HG03457 (cell line): Measurements from ENCODE around the gene RAB31.
"Not testable (repeated sequence)": the region's sequence is repeated elsewhere in the genome, so short reads cannot be mapped to it uniquely, and the experiment has no call there.

Experiments used
- ATAC-seq: cut with Tn5 transposase; IDR thresholded peaks from one replicate; pipeline ENCODE4 v1.9.1; 2021; ENCODE audit warnings: moderate number of reproducible peaks; ENCODE audit not compliant: unreplicated experiment

RAB31 gene

DNA sequence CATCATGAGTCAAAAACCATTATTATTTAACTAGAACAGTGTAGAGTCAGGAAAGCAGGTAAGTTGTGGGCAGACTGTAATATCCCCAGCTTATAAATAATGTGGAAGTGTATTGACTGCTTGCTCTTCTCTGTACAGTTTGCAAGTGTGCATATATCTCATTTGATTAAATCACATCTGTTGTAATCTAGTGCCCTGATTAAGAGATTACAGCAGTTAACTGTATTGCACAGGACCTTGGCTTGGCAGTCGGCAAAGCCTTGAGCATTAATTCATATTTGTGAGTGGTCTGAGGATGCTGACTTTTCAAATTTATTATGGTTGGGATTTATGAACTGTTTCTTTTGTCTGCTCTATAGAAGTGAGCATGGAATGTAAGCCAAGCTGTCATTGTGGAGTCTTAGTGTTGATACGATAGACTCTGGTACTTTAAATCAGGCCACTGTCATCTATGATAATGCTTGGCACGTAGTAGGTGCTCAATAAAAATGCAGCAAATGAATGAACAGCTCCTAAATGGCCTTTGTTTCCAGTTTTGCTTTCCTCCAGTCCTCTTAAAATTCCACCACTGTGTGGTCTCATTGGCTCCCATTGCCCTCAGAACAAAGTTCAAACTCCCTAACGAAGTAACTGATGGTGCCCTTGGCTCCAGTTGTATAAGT lies 48.3 kb downstream of the RAB31 start:
- no peak for ATAC-seq

DNA sequence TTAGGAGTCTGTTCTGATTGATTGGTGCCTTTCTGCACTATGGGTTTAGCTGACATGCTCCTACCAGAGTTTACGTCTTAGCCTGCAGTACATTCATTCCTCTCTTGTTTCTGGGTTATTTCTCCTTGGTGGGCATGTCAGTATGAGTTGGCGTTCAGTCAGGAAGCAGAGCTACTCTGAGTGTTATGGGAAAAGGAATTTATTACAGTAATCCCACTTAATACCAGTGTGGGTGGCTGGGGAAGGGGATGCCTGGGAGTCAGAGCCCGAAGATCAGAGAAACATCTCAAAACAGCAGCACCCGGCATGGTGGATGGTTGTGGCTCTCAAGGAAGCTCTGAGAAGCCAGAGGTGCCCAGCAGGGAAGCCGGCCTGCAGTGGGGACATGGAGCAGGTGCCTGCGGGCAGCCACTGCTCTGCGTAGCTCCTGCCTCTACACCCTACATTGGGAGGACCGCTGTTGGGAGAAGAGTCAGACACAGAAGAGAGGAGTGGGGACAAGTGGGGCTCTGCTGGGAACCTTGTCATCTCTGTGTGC lies 48.9 kb downstream of the RAB31 start:
- ATAC-seq: no peak

DNA sequence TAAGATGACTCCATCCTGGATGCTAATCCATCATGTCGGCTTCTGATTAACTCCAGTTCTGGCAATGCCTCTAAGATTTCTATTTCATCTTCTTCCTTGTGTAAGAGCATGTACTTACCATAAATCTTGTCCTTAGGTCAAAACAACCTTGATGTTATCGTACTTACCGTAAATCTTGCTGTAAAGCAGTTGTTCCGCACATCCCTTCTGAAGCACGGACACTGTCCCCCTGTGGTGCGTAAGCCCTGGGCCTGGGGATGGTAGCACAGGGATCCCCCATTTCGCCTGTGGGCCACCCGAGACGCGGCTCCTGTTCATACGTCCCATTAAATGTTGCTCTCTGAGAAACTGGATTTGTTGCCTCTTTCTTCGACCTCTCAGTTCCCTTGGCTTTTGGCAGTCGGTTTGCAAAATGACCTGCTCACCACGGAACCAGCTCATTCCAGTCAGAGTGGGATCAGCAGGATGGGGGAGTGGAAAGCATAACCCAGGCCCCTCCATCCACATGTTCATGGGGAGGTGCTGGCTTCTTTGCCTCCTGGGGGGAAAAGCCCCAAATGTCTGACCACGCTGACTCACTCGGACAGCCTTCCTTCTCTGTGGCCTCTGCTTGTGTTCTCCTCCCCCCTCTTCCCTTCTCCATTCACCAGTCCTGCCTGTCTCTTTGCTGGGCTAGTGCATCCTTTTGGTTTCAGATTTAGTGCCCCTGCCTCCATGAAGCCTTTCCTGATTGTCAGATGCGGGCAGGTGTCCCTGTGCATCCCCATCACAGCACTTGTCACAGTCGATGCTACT lies 49.9 kb downstream of the RAB31 start:
- no peak for ATAC-seq

DNA sequence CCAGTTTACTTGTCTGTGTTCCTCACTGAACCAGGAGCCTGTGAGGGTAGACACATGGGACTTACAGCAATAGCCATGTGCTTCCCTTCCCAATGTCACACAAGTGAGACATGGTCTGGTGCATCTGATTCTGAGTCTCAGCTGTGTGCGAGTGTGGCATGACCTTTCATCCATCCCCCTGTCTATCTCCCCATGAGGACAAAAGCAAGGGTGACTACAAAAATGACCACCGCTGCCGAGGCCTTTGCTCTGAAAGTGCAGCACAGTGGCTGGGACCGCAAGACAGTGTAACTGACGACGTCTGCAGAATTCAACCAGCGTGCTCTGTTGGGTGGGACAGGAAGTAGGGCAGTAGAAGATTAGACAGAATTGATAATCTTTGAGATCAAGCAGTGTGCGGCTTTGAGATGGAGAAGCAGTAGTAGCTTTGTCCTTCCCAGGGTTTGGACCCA lies 50.5 kb downstream of the RAB31 start:
- no peak for ATAC-seq

DNA sequence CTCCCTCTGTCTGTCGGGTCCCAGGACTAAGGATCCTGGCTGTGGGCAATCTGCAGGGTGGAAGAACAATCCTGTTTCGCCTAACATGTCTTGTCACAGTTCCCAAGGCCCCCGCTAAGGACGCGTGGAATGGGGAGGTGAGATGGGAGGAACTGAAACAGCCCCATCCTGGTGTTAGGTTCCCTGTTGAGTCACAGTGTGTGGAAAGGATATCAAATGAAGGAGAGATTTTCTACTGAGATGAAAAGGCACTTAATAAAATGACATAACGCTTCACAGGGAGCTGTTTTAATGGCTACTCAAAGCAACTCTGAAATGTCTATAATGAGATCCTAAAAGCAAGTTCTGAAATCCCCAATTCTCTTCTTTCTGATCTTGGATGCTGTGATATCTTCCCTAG lies 52.5 kb downstream of the RAB31 start:
- ATAC-seq: no peak

DNA sequence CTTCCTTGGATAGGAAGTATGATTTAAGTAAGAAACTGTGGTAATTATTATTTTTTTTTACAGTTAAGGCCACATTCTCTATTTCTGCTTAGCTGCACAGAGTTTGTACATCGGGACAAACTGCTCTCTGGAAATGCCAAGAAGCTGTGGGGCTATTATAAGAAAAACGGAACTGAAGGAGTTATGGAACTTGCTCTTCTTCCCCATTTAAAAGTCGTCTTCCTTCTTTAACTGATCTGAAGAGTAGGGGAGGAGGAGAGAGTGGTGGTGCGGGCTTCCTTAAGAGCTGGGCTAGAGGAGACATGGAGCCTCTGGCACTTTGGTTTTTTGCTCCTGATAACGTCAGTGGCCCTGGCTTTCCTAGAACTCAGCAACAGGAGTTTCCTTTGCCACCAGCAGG lies 54.4 kb downstream of the RAB31 start:
- no peak for ATAC-seq

DNA sequence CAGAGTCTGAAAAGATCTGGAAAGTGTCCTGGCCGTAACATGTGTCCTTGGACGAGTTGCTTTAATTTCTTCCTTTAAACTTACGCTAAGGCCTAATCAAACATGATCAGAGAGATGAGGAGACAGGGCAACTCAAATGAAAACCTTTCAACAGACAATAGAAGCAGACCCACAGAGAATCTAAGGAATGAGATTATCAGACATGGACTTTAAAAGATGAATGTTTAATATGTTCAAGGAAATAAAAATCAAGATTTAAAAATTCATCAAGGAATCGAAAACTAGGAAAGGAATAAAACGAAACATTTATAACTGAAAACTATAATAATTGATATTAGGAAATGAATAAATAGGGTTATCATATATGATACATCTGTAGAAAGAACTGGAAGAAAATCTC lies 55.1 kb downstream of the RAB31 start:
- no peak for ATAC-seq

DNA sequence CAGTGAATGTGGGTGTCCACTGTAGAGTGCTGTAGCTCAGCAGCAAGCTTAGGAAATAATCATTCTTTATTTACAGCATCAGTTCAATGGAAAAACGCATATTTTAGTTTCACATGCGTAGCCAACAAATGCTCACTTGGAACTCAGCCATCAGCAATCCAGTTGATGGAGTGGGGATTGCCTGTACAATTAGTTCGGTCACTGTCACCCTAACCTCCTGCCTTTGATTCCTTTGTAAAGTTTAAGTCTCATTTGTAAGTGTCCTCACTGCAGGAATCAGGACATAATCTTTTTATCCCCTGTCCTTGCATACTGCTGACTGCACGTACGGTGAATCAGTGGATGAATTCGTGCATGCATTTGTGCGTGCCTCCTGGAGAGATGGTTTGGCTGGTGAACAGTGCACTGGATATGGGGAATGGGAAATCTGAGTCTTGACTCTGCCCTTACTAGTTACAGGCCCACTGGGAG lies 55.9 kb downstream of the RAB31 start:
- ATAC-seq: no peak

DNA sequence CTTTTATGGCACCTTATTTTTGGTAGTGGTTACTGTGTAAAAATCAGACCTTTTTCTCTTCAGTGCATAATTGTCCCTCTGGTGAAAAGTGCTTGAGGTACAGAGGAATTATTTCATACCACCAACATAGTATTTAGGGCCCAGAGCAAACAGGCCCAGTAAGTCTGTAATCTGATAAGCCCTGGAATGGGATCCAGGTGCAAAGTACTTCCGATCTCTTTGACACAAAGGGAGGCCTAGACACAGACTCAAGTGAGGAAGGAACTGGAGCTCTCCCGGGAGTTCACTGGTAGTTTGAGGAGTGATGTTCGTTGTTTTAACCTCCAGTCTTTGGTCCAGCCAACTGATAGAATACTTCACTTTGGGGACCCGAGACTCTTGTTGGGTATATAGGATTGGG lies 57.4 kb downstream of the RAB31 start:
- no peak for ATAC-seq

DNA sequence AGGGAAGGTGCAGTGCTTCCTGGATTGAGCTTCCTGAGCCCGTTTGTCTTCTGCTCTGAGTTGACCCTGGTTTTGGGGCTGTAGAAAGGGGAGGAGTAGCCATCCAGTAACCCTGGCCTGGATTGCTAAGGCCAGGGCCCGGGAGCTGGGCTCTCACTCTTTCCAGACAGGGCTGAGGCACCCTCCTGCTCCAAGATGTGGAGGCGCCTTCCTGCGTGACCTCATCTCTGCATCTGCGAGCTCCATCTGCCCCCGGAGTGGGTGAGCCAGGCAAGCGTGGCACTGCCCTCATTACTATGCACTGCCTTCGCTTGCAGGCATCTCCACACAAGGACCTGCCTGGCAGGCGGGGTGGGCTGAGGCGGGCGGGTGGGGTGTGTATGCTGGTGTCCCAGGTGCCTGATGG lies 58.0 kb downstream of the RAB31 start:
- ATAC-seq: no peak

DNA sequence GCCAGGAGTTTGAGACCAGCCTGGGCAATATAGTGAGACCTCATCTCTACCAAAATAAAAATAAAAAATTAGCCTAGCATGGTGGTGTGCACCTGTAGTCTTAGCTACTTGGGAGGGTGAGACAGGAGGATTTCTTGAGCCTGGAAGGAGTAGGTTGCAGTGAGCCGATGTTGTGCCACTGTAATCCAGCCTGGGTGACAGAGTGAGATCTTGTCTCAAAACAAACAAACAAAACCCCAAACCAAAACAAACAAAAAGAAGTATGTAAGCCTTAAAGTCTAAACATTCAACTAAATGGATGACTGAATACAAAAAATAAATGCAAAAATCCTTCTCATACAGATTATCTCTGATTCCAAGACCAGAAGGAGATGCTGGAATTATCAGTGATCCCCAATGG lies 58.6 kb downstream of the RAB31 start:
- ATAC-seq: no peak

DNA sequence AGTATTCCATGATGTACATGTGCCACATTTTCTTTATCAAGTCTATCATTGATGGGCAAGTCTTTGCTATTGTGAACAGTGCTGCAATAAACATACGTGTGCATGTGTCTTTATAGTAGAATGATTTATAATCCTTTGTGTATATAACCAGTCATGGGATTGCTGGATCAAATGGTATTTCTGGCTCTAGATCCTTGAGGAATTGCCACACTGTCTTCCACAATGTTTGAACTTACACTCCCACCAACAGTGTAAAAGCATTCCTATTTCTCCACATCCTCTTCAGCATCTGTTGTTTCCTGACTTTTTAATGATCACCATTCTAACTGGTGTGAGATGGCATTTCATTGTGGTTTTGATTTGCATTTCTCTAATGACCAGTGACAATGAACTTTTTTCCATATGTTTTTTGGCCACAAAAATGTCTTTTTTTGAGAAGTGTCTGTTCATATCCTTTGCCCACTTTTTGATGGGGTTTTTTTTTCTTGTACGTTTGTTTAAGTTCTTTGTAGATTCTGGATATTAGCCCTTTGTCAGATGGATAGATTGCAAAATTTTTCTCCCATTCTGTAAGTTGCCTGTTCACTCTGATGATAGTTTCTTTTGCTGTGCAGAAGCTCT lies 60.1 kb downstream of the RAB31 start:
- ATAC-seq: not testable (repeated sequence)

DNA sequence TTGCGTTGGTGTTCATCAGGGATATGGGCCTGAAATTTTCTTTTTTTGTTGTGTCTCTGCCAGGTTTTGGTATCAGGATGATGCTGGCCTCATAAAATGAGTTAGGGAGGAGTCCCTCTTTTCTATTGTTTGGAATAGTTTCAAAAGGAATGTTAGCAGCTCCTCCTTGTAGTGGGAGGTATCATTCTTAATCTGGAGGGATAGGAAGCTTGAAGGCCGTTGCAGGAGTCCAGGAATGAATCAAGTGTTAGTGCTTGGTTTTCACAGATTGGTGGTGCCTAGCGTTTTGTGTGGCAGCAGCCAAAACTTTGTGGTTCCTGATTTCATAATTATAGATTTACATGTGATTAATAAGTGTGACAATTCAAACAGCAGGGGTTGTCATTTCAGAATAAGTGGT lies 62.0 kb downstream of the RAB31 start:
- ATAC-seq: not testable (repeated sequence)

DNA sequence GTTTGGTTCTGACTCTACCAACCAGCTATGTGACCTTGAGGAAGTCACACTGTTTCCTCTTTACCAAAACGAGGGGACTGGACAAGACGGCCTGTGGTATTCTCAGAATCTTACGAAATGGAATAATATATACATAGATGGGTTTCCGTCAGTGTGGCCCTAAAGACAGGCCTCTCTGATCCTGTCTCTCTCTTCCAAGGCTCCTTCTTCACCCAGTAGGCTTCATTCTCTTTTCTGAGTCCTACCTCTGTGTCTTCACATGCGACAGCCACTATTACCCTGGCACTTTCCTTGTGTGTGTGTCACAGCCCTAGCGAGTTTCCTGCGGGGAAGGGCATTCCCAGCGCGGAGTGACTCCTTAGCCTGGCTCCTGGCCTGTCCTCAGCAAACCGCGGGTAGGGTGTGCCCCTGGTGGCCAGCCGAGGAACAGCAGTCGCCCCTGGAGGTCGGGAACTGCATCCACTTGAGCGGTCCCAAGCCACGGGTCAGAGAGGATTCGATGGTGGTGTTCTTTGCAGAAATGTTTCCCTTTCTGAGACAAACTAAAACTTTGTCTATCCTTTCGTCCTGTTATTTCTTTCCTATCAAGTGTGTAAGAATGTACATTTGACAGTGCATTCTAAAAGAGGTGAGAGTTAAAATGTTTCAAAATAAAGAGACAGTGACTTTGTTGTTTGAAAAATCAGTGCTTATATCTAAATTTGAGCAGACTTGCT lies 63.3 kb downstream of the RAB31 start:
- ATAC-seq: no peak

DNA sequence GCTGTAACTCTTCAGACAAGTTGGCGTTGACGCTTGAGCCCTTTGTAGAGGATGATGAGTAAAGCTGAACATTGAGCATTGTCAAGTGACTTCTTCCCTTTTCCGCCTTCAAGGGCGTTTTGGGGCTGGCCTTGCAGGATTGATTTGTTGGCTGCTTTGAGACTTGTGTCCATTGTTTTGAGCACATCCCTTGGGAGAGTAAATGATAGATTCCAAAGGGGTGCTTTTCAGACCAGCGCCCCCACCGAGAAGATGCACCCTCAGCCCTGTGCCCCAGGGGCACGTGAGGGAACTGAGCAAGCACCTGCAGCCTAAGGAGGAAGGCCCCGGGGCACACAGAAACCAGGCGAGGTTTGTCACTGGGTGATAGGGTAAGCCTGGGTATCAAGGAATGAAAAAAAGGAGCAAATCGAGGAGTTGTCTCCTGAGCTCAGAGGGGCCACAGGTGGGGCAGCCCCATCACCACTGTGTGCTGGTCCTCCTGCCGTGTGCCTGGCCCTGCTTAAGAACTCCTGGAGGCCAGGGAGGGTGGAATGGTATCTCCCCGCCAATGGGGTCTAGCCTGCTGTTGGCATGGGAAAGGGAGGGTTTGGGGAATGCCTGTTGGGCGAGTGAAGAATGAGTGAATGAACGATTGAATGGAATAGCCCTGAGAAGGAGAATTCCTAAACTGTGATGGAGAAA lies 64.0 kb downstream of the RAB31 start:
- ATAC-seq: no peak

DNA sequence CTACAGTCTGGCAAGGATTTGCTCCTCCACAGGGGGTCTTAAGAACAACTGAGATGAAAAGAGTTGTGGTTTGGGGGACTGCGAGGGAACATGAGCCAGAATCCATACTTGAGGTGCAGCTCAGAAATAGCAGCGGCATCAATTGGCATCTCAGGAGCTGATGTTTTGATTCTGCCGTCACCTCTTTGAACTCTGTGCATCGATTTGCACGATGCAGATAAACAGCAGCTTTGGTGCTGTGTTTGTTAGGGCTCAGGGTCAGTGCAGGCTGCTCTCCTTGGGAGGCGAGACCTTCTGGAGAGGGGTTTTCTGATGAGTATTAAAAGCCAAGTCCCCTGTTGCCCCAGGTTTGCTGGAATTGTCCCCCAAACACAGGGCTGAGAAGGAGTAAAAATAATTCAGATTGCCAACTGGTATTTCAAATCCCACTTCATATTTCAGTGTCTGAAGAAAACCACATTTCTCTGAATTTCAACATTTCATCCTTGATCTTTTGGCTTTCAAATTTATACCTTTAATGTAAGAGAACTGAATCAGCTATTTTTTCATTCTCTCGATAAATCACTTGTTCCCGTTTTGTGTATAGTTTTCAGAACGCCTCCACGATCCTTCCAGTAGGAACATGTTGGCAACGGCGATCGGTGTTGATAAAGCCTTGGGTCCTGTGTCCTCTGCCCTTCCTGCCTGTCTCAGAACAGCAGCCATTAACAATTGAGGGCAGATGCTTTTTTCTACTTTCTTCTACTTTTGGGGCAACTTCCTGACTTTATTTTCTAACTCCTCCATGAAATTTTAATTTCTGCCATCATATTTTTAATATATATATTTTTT lies 65.0 kb downstream of the RAB31 start:
- ATAC-seq: no peak

DNA sequence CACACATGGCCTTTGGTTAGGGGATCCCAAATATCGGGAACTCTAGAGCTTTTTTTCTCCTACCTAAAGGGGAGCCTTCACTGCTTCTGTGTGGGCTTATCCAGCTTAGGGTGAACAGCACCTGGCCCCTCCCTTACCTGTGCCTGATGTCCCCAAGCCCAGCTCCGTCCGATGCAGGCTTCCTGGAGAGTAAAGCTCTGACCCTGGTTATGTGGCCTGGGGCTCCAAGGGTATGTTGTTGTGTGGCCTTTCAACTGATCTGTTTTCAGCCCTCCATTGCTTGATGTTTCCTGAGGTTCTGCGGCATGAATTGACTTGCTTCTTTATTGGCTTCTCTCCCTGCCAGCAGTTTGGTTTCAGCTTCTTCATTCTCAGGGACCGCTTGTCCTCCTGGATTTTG lies 66.0 kb downstream of the RAB31 start:
- no peak for ATAC-seq

DNA sequence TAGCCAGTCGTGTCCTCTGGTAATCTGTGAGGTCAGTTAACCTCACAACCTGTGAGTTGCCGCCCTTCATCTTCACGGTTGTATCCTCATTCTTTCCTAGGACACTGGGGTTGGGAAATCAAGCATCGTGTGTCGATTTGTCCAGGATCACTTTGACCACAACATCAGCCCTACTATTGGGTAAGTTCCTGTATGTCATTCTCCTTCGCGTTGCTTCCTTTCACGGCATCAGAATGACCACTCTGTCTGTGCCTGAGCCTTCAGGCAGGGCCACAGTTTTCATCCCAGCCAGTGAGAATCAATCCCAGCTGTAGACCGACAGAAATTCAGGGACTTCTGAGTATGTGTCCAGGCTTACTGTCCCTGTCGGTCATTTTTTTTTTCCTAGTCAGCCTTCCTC lies 67.1 kb downstream of the RAB31 start:
- no peak for ATAC-seq

DNA sequence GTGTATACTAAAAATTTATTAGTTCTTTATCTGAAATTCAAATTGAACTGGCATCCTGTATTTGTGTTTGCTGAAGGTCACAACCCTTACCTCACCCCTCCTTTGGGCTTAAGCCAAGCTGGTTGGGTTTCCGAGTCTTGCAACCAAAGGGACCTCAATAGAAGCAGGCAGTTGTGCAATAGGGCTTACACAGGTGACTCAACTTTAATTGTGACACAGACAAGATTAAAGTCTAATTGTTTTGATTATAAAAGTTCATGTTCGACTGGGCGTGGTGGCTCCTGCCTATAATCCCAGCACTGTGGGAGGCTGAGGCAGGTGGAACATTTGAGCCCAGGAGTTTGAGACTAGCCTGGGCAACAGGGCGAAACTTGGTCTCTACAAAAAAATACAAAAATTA lies 71.5 kb downstream of the RAB31 start:
- no peak for ATAC-seq
